HG03520 (cell line): ENCODE results near the gene CFAP58.

Experiments used
- ATAC-seq: cut with Tn5 transposase; IDR thresholded peaks from one replicate; pipeline ENCODE4 v1.9.1; 2021; ENCODE audit warnings: mild to moderate bottlenecking, moderate library complexity; ENCODE audit not compliant: unreplicated experiment

Gene CFAP58

GRCh38 chr10:104353325-104354048, at the start of gene CFAP58:
Gene CFAP58, plus strand, starts transcription at chr10:104353833. Its CDS starts 65 bp downstream, at chr10:104353898.
- peak; percentile 53 for ATAC-seq

- no peak for ATAC-seq
Measured at GRCh38 chr10:104304356-104304745, 49.3 kb upstream of the CFAP58 start.

GRCh38 chr10:104304927-104305326, 48.7 kb upstream of the CFAP58 start:
- no peak for ATAC-seq

- no peak for ATAC-seq
Measured at GRCh38 chr10:104306897-104307296, 46.7 kb upstream of the CFAP58 start.

- no peak for ATAC-seq
Measured at GRCh38 chr10:104307576-104308438, 45.8 kb upstream of the CFAP58 start.

GRCh38 chr10:104308439-104308903, 45.2 kb upstream of the CFAP58 start:
- peak; percentile 66 for ATAC-seq

- ATAC-seq, result no peak
Measured at GRCh38 chr10:104309980-104310978, 43.4 kb upstream of the CFAP58 start.

- no peak for ATAC-seq
Measured at GRCh38 chr10:104311184-104311720, 42.4 kb upstream of the CFAP58 start.

GRCh38 chr10:104314591-104315485, 38.8 kb upstream of the CFAP58 start:
- ATAC-seq, result no peak

GRCh38 chr10:104315486-104315921, 38.1 kb upstream of the CFAP58 start:
- no peak for ATAC-seq

GRCh38 chr10:104316321-104317099, 37.1 kb upstream of the CFAP58 start:
- no peak for ATAC-seq

GRCh38 chr10:104317269-104317710, 36.3 kb upstream of the CFAP58 start:
- ATAC-seq, result no peak

- ATAC-seq, result no peak
Measured at GRCh38 chr10:104317726-104318299, 35.8 kb upstream of the CFAP58 start.

- no peak for ATAC-seq
Measured at GRCh38 chr10:104318326-104318725, 35.3 kb upstream of the CFAP58 start.

- no peak for ATAC-seq
Measured at GRCh38 chr10:104318810-104319741, 34.6 kb upstream of the CFAP58 start.

GRCh38 chr10:104321226-104321625, 32.4 kb upstream of the CFAP58 start:
- ATAC-seq, result no peak
